Astrocyte of the hippocampus (primary cell): ENCODE measurements around the gene MGA.

ENCODE experiments used
- DNase-seq: peaks from one replicate; pipeline ENCODE4 v3.0.0; 2011; ENCODE audit warnings: low read depth, low spot score

Gene MGA

DNA sequence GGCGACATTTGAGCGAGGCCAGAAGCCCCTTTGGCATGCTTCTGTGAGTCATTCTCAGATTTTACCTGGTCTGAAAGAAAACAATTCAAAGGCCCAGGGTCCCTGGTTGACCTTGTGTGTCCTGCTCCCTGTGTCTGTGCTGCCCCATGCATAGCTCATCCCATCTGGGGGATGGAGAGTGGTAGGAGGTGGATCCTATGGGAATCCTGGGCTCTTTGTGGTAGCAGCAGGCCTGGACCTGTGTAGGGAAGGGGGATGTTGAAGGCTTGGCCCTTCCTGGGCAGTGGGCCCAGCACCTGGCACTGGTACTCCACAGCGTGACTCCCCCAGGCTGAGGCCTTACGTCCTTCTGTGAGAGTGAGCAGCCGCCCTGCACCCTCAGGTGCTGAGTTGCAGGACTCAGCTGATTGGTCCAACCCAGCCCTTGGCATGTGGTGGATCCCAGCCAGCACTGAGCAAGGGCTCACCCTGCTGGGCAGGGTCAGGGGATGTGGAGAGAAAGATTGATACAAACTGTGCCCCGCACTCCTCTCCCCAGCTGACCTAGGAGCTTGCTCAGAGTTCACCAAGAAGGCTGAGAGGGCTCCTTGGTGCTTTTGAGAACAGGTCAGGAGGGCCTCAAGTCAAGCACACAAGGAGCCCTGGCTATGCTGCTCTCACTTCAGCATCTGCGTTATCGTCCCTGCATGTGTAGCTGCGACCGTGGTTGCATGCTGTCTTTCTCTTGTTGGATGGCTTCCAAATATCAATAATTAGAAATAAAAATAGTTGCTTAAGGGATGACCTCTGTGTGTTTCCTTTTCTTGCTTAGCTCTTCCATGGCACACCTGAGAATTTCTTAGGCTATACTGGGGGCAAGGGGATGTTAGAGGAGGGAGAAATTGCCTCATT, 146.3 kb downstream of the MGA start:
- peak; percentile 42 for DNase-seq

DNA sequence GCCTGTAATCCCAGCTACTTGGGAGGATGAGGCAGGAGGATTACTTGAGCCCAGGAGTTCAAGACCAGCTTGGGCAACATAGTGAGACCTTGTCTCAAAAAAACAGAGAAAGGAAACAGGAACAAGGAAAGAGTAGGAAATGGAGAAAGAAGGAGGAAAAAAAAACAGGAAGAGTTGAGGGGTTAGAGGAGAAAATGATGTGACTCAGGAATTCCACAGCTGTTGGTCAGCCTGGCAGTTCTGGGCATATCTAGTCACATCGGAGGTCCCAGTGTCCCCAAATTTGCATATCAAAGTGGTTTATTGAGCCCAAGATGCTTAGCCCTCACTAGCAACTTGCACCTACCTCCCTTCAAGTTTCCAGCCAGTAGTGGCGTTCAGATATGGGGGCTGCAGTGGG, 148.9 kb downstream of the MGA start:
- DNase-seq = no peak

DNA sequence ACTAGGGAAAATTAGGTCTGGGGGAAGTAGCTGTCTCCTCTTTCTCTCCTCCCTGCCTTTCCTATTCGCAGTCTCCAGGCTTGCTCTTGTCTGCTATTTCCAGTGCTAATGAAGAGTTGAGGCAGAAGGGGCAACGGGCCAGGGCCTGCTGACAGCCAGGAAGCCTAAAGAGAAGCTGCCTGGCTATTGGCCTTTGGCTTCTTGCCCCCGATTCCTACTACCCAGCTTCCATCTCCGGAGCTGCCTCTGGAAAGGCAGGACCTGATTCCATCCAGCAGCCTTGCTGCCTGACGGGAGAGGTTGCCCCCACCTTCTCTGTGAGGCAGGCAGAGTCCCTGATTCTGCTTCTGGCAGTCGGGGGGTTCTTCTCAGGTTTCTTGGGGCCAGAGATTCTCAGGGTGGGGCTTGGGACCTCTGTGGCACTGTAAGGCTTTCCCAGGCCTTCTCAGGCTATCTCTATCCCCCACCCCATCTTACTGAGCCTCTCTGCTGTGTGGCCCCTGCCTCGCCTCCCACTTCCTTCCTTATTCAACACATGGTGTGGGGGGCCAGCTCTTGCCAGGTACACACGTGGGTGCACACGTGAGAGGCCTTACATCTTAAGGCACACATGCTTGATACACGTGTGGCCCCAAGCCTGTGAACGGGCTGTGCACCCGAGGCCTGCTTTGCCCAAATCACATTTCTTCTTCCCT, 149.5 kb downstream of the MGA start:
- DNase-seq = no peak

DNA sequence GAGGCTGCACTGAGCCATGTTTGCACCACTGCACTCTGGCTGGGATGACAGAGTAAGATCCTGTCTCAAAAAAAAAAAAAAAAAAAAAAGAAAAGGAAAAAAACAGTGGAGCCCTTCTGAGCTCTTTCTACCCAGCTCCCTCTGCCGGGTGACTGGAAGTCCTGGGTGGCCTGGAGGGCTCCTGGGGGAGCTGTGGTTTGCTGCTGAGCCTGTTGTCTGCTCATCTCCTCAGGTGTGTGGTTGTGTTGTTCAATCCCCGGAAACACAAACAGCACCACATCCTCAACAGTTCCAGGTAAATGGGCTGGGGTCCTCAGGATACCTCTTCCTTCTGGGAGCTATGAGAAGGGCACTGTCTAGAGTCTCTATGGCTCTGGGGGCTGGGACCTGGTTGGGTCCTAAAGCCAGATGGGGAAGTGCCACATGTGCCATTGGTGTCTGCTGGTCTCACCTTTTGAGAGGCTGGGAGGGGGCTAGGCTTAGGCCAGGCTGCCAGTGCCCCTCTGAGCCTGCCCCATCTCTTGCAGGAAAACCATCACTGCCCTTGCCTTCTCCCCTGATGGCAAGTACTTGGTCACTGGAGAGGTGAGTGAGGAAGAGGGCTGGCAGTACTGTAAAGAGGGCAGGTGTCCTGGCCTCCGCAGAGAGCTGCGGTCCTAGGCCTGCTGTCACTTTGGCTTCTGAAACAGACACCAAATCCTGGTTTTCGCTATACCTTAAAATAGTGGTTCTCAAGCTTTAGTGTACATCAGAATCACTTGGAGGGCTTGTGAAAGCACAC, 150.6 kb downstream of the MGA start:
- DNase-seq = no peak

DNA sequence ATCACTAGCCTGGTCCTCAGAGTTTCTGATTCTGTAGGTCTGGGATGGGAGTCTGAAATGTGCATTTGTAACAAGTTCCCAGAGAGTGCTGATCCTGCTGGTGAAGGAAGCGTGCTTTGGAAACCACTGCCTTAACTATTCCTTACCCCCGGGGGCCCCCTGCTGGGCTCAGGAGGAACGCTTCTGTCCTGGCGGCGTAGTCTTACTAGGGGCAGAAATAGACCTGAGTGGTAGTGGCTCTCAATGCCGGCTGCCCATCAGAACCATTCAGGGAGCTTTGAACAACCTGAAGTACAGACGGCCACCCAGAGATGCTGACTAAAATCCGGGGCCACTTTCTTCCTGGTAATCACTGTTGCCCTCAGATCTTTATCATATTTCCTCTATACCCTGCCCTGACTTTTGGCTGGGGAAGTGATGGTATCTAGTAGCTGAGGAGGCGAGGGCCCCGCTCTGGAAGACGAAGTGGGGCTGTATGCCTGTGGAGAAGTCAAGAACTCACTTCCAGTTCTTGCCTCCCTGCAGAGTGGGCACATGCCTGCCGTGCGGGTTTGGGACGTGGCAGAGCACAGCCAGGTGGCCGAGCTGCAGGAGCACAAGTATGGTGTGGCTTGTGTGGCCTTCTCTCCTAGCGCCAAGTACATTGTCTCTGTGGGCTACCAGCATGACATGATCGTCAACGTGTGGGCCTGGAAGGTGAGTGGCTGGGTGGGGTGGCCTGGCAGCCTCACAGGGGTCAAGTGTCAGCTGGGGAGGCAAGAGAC, 151.4 kb downstream of the MGA start:
- peak; percentile 90 for DNase-seq

DNA sequence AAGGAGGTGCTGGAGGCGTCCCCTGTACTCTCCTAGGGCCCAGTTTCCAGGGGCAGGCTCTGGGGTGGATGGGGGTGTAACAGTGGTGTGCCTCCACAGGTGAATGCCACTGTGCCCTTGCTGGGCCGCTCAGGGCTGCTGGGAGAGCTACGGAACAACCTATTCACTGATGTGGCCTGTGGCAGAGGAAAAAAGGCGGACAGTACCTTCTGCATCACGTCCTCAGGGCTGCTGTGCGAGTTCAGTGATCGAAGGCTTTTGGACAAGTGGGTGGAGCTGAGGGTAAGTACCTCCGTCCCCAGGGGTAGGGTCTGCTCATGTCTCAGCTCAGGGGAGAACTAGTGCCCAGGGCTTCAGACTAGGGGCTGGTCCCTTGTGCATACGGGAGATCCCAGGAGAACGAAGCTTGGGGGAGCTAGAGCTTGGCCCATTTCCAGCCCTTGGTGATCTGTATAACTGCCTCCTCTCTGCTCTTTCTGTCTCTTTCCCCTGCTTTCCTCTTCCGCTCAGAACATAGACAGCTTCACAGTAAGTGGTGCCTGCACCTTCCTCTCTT, 152.7 kb downstream of the MGA start:
- DNase-seq = no peak

DNA sequence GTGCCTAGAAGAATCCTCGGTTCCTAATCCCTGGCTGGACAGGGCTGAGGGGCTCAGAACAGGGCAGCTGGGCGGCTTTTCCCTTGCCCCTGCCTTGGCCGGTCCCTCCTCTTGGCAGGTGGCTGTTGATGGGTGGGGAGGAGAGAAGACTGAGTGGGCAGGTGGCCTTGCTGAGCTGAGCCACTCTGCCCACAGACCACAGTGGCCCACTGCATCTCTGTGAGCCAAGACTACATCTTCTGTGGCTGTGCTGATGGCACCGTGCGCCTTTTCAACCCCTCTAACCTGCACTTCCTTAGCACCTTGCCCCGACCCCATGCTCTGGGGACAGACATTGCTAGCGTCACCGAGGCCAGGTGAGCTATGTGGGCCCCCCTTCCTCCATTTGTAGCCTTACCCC, 153.2 kb downstream of the MGA start:
- no peak for DNase-seq

DNA sequence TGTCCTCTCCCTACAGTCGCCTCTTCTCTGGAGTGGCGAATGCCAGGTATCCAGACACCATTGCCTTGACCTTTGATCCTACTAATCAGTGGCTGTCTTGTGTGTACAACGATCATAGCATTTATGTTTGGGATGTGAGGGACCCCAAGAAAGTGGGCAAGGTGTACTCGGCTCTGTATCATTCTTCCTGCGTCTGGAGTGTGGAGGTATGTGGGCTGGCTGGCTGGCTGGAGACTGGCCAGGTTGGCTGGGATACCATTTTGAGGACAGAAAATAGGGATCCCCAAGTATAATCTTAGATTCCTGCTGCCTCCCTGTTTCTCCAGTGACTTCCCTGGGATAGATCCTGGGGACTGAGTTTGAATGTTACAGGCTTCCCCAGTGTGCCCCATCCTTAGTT, 154.3 kb downstream of the MGA start:
- no peak for DNase-seq

DNA sequence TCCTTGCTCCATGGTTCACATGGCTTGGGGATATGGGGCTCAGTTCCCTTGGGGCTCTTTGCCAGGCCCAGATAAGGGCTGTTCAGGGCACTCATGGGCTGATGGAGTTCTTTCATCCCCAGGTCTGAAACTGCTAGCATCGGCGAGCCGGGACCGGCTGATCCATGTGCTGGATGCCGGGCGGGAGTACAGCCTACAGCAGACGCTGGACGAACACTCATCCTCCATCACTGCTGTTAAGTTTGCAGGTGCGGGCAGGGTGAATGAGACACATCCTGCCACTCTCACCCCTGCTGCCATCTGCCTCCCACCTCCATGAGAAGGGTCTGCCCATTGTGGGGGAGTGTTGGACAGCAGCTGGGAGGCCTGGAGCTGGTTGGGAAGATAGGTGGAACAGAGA, 156.6 kb downstream of the MGA start:
- no peak for DNase-seq

DNA sequence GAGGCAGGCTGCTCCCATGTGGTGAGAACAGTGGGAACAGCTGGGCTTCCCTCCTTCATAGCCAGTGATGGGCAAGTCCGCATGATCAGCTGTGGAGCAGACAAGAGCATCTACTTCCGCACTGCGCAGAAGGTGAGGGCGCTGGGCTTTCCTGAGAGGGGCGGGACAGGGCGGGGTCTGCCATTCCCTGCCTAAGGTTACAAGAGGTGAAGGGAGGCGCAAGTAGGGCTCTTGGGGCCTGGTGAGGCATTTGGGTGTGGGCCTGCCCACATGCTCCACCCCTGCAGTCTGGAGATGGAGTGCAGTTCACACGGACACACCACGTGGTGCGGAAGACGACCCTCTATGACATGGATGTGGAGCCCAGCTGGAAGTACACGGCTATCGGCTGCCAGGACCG, 157.1 kb downstream of the MGA start:
- DNase-seq = no peak

DNA sequence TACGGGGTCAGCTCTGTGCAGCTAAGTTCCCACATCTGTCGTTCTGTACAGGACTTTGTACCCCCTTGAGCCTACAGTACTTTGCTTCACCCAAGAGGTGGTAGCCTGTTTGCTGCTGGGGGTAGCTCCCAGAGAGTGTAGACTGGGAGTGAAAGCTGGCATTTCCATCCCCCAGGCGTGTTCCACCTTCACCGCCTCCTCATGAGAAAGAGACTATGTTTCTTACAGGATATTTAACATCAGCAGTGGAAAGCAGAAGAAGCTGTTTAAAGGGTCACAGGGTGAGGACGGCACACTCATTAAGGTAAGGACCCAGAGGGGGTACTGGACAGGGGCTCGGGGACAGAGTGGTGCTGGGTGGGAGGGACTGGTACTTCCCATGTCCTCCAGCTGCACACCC, 157.6 kb downstream of the MGA start:
- DNase-seq = no peak

DNA sequence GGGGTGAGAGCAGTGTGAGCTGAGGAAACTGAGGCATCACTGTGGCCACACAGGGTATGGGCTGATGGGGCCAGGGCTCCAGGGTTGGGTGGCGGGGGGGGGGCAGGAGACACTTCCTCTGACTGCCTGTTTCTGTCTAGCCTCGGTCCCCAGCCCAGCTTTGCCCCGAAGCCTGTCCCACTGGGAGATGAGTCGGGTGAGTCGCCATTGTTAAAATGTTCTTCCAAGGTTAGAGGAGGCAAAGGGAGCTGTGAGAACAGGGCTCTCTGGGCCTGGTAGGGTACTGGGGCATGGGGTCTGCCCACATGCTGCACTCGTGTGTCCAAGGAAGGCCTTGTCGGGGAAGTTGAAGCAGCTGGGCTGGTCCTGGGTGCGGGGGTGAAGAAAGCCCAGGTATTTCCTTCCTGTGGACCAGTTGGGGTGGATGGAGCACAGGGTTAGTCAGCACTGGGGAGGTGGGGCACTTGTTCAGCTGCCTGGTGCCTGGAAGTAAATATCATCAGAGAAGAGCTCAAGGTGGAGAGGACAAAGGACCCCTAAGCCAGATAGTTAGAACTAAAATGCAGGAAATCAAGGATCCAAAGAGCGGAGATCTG, 159.3 kb downstream of the MGA start:
- no peak for DNase-seq

DNA sequence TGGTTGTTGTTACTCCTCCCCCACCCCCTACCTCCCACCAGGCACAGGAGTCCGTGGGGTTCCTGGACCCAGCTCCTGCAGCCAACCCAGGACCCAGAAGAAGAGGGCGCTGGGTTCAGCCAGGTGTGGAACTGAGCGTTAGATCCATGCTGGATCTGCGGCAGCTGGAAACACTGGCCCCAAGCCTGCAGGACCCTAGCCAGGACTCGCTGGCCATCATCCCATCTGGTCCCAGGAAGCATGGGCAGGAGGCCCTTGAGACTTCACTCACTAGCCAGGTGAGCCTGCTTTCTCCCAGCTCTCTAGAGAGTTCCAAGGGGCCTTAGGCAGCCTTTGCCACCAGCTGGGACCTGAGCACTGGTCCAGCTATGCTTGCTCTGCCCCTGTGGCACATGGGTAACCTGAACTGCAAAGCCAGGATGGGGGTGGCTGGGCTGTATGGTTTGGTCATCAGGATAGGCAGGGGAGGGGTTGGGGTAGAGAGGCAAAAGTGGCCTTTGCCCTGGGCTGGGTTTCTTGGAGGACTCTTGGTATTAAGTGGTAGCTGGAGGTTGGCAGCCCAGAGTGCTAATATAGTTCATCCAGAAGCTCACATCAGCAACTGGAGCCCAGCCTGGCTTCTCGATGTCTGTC, 160.7 kb downstream of the MGA start:
- no peak for DNase-seq

DNA sequence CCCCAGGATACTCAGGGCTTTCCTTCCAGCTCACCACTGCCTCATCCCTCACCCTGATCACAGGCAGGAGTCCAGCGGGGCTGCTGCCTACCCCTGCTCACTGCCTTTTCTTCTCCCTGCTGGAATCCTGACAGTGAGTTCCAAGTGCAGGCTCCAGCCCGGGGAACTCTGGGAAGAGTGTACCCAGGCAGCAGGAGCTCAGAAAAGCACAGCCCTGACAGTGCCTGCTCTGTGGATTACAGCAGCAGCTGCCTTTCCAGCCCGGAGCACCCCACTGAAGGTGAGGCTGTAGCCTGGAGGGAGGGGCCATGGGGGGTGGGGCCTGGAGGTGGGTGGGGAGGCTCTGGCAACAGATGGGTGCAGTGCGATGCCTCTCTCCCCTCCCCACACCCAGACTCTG, 161.6 kb downstream of the MGA start:
- DNase-seq = no peak

DNA sequence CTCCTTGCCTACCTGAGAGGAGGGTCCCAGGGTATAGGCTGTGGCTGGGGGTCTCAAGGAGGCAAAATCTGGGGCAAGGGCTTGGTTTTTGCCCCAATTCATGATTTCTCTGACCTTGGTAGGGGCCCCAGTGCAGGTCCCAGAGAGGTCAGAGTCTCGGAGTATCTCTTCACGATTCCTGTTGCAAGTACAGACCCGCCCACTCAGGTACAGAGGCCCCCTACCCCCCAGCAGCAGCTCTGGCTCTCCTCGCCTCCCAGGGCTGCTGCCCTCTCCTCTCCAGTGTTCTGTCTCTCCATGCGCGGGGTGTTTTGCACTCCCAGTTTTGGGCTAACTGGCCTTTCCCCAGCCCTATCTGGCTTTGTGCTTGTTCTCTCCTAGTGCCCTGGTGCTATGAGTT, 162.3 kb downstream of the MGA start:
- DNase-seq = no peak
